SU-DHL-6 (cell line): ENCODE results near the gene SPATA4.
A peak's percentile ranks its signal among the peaks of the same experiment; 100 is the strongest.

ENCODE experiments used
- H2AFZ ChIP-seq: fragments of 200-600 bp; sonication (generic); 2 replicates; pipeline ENCODE4 v1.6.1; 2014; ENCODE audit warnings: low read depth, mild to moderate bottlenecking, moderate library complexity, mixed read lengths, antibody characterized with exemption, low read length; ENCODE audit not compliant: severe bottlenecking
- H3F3A ChIP-seq: fragments of 200-600 bp; shearing (Covaris generic); 2 replicates; pipeline ENCODE4 v1.6.0; 2016; ENCODE audit warnings: antibody characterized with exemption, mild to moderate bottlenecking; ENCODE audit not compliant: insufficient read depth
- H3K27ac ChIP-seq: fragments of 200-600 bp; sonication (generic); 2 replicates; pipeline ENCODE4 v1.5.1; 2016; ENCODE audit warnings: low read depth, mild to moderate bottlenecking, low read length, moderate library complexity, mixed read lengths
- H3K27me3 ChIP-seq: fragments of 200-600 bp; sonication (generic), shearing (Covaris generic); 2 replicates; pipeline ENCODE4 v1.6.0; 2014; ENCODE audit warnings: mild to moderate bottlenecking, low read length
- H3K36me3 ChIP-seq: fragments of 200-600 bp; sonication (generic); 2 replicates; pipeline ENCODE4 v1.6.1; 2014; ENCODE audit warnings: mild to moderate bottlenecking, low read length, mixed read lengths
- H3K4me2 ChIP-seq: fragments of 300-600, 200-600 bp; shearing (Covaris generic), sonication (generic); 2 replicates; pipeline ENCODE4 v1.6.0; 2014; ENCODE audit warnings: low read length, low read depth, mild to moderate bottlenecking; ENCODE audit not compliant: poor library complexity, severe bottlenecking
- H3K4me3 ChIP-seq: fragments of 200-600 bp; sonication (generic); 2 replicates; pipeline ENCODE4 v1.5.1; 2014; ENCODE audit warnings: antibody characterized with exemption, low read length, mild to moderate bottlenecking, mixed read lengths; ENCODE audit not compliant: insufficient read depth, poor library complexity, severe bottlenecking
- H3K79me2 ChIP-seq: fragments of 200-600 bp; sonication (generic); 2 replicates; pipeline ENCODE4 v1.6.1; 2014; ENCODE audit warnings: mild to moderate bottlenecking, low read length, moderate library complexity; ENCODE audit not compliant: insufficient read depth
- H3K9ac ChIP-seq: fragments of 200-600 bp; sonication (generic); 2 replicates; pipeline ENCODE4 v1.7.0; 2014; ENCODE audit warnings: mild to moderate bottlenecking, low read length
- H3K9me2 ChIP-seq: fragments of 200-600 bp; sonication (generic); replicated peaks from 2 replicates; pipeline ENCODE4 v1.6.1; 2014; ENCODE audit warnings: low read length; ENCODE audit not compliant: insufficient read depth
- H3K9me3 ChIP-seq: fragments of 200-600 bp; sonication (generic); 2 replicates; pipeline ENCODE4 v1.6.1; 2014; ENCODE audit warnings: low read length, mixed read lengths; ENCODE audit not compliant: insufficient read depth
- H4K20me1 ChIP-seq: fragments of 200-600 bp; sonication (generic); 2 replicates; pipeline ENCODE4 v1.6.1; 2014; ENCODE audit warnings: low read depth, mild to moderate bottlenecking, antibody characterized with exemption, low read length, moderate library complexity, mixed read lengths
- EZH2phosphoT487 ChIP-seq: fragments of 200-600 bp; sonication (generic), shearing (Covaris generic); conservative IDR thresholded peaks from 2 replicates; pipeline ENCODE4 v1.6.1; 2018; ENCODE audit warnings: mild to moderate bottlenecking, antibody characterized with exemption, low read length, moderate library complexity, mixed read lengths
- TF ChIP-seq, protein P1 (sequence below): fragments of 200-600 bp; sonication (generic); IDR thresholded peaks from one replicate; pipeline ENCODE4 v1.5.1; 2017; ENCODE audit warnings: antibody characterized with exemption, mild to moderate bottlenecking, low read length, moderate library complexity; ENCODE audit not compliant: insufficient read depth, poor library complexity, severe bottlenecking

SPATA4 gene

DNA sequence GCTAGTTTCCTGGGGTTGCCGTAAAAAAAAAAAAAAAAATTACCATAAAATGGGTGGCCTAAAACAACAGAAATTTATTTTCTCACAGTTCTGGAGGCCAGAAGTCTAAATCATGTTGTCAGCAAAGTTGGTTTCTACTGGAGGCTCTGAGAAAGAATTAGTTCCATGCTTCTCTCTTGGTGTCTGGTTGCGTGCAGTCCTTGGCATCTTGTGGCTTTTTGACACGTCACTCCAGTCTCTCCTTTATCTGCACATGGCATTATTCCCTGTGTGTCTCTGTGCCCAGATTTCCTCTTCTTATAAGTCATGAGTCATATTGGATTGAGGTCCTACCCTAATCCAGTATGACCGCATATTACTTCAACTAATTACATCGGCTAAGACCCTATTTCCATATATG lies 38.7 kb downstream of the SPATA4 start:
- Histone ChIP-seq H3K9me2 (no peaks in the 10 kb centered on the region), H3K9ac (no peak overlapping the region), H4K20me1 (no peaks in the 10 kb centered on the region), H3K79me2 (no peaks in the 10 kb centered on the region), H3K27ac (no peak overlapping the region), H2AFZ (no peak overlapping the region), H3K27me3 (no peaks in the 10 kb centered on the region), H3K4me3 (no peak overlapping the region), H3K4me2 (no peak overlapping the region), H3K9me3 (no peaks in the 10 kb centered on the region), H3K36me3 (no peaks in the 10 kb centered on the region), H3F3A (no peaks in the 10 kb centered on the region)
- TF ChIP-seq EZH2phosphoT487 = no peak
- TF ChIP-seq, protein P1, sequence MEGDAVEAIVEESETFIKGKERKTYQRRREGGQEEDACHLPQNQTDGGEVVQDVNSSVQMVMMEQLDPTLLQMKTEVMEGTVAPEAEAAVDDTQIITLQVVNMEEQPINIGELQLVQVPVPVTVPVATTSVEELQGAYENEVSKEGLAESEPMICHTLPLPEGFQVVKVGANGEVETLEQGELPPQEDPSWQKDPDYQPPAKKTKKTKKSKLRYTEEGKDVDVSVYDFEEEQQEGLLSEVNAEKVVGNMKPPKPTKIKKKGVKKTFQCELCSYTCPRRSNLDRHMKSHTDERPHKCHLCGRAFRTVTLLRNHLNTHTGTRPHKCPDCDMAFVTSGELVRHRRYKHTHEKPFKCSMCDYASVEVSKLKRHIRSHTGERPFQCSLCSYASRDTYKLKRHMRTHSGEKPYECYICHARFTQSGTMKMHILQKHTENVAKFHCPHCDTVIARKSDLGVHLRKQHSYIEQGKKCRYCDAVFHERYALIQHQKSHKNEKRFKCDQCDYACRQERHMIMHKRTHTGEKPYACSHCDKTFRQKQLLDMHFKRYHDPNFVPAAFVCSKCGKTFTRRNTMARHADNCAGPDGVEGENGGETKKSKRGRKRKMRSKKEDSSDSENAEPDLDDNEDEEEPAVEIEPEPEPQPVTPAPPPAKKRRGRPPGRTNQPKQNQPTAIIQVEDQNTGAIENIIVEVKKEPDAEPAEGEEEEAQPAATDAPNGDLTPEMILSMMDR = no peak

DNA sequence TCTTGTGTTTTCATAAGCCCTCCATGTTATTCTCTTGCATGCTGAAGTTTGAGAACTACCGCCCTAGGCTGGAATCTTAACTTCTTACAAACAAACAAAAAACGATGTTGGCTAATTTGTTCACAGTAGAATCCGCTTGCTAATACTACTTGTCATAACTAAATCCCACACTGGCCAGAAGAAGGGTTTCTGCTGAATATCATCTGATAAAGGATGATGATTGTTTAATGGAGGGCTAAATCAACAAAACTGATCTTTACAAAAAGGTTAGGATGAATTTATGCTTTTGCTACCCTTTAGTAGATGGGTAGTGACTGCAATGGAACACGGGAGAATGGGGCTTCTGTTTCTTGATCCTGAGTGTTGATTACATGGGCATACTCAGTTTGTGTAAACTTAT lies 42.3 kb downstream of the SPATA4 start:
- Histone ChIP-seq H3K4me3 (no peak overlapping the region), H3K27ac (no peak overlapping the region), H3K9ac (no peak overlapping the region), H3K9me3 (no peaks in the 10 kb centered on the region), H3K36me3 (no peaks in the 10 kb centered on the region), H4K20me1 (no peaks in the 10 kb centered on the region), H3K27me3 (no peaks in the 10 kb centered on the region), H2AFZ (no peak overlapping the region), H3K79me2 (no peaks in the 10 kb centered on the region), H3F3A (no peaks in the 10 kb centered on the region), H3K4me2 (no peak overlapping the region), H3K9me2 (no peaks in the 10 kb centered on the region)
- TF ChIP-seq, protein P1 = no peak
- no peak for TF ChIP-seq EZH2phosphoT487

DNA sequence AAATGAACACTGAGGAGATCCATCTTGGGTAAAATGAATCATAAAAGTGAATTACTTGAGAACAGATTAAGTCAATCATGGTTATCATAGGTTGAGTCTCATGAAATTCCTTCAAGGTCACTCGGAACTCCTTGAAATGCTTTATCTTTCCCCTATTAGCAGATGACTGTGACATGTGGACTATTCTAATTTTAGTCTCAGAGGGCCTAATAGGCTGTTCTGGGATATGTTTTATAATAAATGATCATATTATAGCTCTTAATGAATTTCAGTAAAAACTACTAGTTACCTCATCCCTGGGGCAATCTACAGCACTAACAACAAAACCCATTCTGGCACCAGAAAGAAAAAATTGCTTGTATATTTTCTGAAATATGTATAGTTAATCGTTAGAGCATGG lies 44.7 kb downstream of the SPATA4 start:
- Histone ChIP-seq H2AFZ (peak overlapping the region; percentile 31), H3K27me3 (no peaks in the 10 kb centered on the region), H3K79me2 (no peaks in the 10 kb centered on the region), H3K9me3 (no peaks in the 10 kb centered on the region), H3K27ac (no peak overlapping the region), H4K20me1 (no peaks in the 10 kb centered on the region), H3K9me2 (no peaks in the 10 kb centered on the region), H3K4me3 (no peak overlapping the region), H3K4me2 (no peak overlapping the region), H3K36me3 (no peaks in the 10 kb centered on the region), H3K9ac (no peak overlapping the region), H3F3A (no peaks in the 10 kb centered on the region)
- TF ChIP-seq, protein P1 = no peak
- TF ChIP-seq EZH2phosphoT487 = no peak

GRCh38 chr4:176150356-176150682 lies 45.1 kb downstream of the SPATA4 start:
- H3K9me2 ChIP-seq = no peaks in the 10 kb centered on the region
- H3K4me2 ChIP-seq = no peak overlapping the region
- H3K27ac ChIP-seq = no peak overlapping the region
- no peak overlapping the region for H3K4me3 ChIP-seq
- no peaks in the 10 kb centered on the region for H3F3A ChIP-seq
- TF ChIP-seq, protein P1 = no peak
- no peak for TF ChIP-seq EZH2phosphoT487
- H3K27me3 ChIP-seq = no peaks in the 10 kb centered on the region
- no peaks in the 10 kb centered on the region for H3K79me2 ChIP-seq
- H3K36me3 ChIP-seq = no peaks in the 10 kb centered on the region
- no peaks in the 10 kb centered on the region for H3K9me3 ChIP-seq
- H3K9ac ChIP-seq = no peak overlapping the region
- H2AFZ ChIP-seq = peak overlapping the region; percentile 31
- no peaks in the 10 kb centered on the region for H4K20me1 ChIP-seq
